Putamen (tissue), 1 donor: ENCODE data around the gene HOXD4.

Source experiments
- DNase-seq: peaks from one replicate; pipeline ENCODE4 v3.0.0-alpha.2; 2016; ENCODE audit warnings: low spot score

Gene HOXD4

GRCh38 chr2:176114120-176114929 is 37.0 kb upstream of the HOXD4 start:
- no peak for DNase-seq

- DNase-seq, result no peak
Measured at GRCh38 chr2:176114930-176115625, 36.3 kb upstream of the HOXD4 start.

GRCh38 chr2:176115883-176116813 is 35.2 kb upstream of the HOXD4 start, which contains the start of gene HOXD10:
Gene HOXD10, plus strand, starts transcription at chr2:176116778. Its CDS starts 56 bp downstream, at chr2:176116834.
- DNase-seq, result no peak

- DNase-seq, result no peak
Measured at GRCh38 chr2:176117162-176117822, 34.1 kb upstream of the HOXD4 start.

- DNase-seq, result no peak
Measured at GRCh38 chr2:176117823-176118371, 33.5 kb upstream of the HOXD4 start.

DNA sequence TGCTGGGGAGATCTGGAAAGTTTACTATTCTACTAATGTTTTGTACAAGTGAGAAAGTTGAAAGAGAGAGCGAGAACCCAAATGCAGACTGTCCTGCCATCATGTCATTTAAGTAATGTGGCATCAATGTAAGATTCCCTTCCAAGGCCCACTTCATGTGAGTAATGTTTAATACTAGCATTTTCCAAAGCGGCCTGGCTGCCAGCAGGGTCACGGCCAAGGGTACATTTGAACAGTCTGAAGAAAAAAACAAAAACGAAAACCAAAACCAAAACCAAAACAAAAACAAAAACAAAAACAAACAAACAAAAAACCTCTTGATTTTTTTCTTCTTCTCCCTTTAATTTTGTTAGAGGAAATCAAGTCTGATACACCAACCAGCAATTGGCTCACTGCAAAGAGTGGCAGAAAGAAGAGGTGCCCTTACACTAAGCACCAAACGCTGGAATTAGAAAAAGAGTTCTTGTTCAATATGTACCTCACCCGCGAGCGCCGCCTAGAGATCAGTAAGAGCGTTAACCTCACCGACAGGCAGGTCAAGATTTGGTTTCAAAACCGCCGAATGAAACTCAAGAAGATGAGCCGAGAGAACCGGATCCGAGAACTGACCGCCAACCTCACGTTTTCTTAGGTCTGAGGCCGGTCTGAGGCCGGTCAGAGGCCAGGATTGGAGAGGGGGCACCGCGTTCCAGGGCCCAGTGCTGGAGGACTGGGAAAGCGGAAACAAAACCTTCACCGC is 32.6 kb upstream of the HOXD4 start:
- DNase-seq, result no peak

GRCh38 chr2:176120364-176121189 is 30.8 kb upstream of the HOXD4 start:
- DNase-seq, result no peak

DNA sequence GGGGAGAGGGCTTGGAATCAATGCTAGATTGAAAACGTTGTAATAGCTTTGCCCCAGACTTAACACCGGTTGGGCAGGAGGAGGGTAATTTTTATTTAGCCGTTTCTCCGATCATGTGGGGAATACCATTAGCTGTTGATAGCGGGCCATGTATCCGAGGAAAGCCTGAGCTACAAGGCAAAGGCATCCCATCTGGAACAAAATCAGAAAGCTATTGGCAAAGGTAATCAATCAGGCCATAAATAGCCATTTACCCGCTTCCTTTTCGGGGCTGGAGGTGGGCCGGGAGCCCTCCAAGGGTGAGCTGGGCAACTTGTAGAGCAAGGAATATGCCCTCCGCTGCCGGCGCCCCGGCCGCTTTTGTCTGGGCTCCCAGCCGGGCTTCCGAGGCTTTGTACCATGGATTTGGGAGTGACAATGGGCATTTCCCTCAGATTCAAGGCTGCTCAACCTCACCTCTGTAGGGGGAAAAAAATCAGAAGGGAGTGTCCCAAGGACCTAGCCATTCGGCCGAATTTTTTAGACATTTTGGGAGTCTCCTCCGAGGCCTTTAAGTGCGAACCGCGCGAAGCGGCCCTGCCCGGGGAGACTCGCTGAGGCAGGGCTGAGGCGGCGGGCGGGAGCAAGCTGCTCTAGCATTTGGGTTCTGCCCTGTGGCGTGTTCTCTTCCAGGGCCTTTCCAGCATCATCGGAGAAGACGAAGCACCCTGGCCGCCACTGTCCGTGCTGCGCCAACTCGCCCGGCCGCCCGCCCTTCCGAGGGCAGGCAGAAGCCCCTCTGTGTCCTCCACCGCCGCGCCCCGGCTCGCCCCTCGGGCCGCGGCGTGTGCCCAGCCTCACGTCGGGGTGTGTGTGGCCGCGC is 29.9 kb upstream of the HOXD4 start:
- no peak for DNase-seq

DNA sequence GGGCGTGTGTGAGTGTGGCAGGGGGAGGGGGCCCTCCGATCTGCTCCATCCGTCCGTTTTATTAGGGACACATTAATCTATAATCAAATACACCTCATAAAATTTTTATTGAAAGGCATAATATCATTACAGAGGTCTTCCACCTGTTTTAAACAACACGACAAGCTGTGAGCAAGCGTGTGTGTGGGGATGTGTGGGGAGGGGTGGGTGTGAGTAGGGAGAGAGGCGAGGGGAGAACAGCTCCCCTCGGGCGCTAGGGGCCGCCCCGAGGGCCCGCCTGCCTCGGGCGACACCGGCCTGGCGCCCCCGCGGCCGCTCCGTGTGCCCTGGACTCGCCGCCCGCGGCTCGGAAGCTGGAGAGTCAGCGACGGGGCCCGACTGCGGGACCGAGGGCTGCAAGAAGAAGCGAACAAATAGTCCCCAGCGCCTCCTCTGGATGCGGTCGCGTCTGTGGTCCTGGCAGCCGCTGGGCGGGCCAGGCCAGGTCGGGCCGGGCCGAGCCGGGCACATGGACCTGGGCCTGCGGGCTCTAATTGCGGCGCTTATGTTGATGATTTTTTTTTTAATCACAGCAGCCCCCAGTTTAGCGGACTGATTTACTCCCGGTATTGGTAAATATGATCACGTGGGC is 29.2 kb upstream of the HOXD4 start:
- DNase-seq, result no peak

DNA sequence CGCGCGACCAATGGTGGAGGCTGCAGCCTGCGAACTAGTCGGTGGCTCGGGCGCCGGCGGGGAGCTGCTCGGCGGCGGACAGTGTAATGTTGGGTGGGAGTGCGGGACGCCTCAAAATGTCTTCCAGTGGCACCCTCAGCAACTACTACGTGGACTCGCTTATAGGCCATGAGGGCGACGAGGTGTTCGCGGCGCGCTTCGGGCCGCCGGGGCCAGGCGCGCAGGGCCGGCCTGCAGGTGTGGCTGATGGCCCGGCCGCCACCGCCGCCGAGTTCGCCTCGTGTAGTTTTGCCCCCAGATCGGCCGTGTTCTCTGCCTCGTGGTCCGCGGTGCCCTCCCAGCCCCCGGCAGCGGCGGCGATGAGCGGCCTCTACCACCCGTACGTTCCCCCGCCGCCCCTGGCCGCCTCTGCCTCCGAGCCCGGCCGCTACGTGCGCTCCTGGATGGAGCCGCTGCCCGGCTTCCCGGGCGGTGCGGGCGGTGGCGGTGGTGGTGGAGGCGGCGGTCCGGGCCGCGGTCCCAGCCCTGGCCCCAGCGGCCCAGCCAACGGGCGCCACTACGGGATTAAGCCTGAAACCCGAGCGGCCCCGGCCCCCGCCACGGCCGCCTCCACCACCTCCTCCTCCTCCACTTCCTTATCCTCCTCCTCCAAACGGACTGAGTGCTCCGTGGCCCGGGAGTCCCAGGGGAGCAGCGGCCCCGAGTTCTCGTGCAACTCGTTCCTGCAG is 28.5 kb upstream of the HOXD4 start, which contains the start of gene HOXD9:
Gene HOXD9, plus strand, starts transcription at position 37 of the 728 bp plus-strand sequence. Its CDS starts 50 bp downstream, at position 87.
- DNase-seq, result no peak

DNA sequence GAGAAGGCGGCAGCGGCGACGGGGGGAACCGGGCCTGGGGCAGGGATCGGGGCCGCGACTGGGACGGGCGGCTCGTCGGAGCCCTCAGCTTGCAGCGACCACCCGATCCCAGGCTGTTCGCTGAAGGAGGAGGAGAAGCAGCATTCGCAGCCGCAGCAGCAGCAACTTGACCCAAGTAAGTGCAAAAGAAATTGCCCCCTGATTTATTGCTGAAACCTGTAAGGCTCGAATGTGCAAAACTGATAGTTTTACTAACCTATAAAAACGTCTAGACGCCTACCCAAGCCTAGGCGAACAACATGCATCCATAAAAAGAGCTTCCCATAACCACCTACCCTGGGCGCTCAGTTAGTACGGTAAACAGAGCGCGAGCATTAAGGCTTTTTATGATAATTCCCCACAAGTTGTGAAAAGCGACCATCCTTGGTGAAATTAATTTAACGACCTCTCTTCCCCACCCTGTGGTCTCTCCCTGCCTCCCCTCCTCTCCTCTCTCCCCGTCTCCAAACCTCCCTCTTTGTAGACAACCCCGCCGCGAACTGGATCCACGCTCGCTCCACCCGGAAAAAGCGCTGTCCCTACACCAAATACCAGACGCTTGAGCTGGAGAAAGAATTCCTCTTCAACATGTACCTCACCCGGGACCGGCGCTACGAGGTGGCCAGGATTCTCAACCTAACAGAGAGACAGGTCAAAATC is 27.8 kb upstream of the HOXD4 start:
- DNase-seq, result no peak

- no peak for DNase-seq
Measured at GRCh38 chr2:176124110-176124946, 27.0 kb upstream of the HOXD4 start.

GRCh38 chr2:176124947-176125771 is 26.2 kb upstream of the HOXD4 start:
- no peak for DNase-seq

DNA sequence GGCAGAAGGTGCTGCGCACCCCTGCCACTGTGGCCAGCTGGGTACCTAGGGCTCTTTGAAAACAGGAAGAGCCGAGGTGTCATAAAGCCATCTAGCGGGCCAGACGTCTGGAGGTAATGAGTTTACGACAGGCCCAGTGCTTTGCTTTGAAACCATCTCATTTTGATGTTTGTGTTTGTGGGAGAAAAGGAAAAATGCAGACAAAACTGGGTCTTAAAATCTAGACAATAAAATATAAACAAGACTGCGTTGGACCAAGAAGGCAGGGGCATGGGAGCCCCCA is 25.6 kb upstream of the HOXD4 start:
- no peak for DNase-seq
